HL-60 (cell line): ENCODE measurements around the gene GALNT12.

Source experiments
- DNase-seq, 2 experiments: peaks; one replicate each; pipeline ENCODE4 v3.0.0-alpha.2; 2010 to 2020; ENCODE audit warnings: low read depth in 1 of 2, low spot score in 1 of 2
- H3K27ac ChIP-seq: fragments of 250-450 bp; sonication (Bioruptor Pico); replicated peaks from 2 replicates; pipeline ENCODE4 v1.5.1; 2020; ENCODE audit warnings: mild to moderate bottlenecking, moderate library complexity
- H3K27me3 ChIP-seq: fragments of 250-450 bp; sonication (Bioruptor Pico); 2 replicates; pipeline ENCODE4 v1.5.1; 2021; ENCODE audit warnings: mild to moderate bottlenecking, moderate library complexity; ENCODE audit not compliant: insufficient read depth, poor library complexity, severe bottlenecking
- H3K4me3 ChIP-seq: replicated peaks from 2 replicates; pipeline ENCODE4 v1.5.1; 2011; ENCODE audit warnings: mild to moderate bottlenecking, control low read depth, low read length; ENCODE audit not compliant: insufficient read depth
- GABPA ChIP-seq: IDR thresholded peaks from 2 replicates; pipeline ENCODE4 v1.6.1; 2012; ENCODE audit warnings: low read depth
- POLR2AphosphoS5 ChIP-seq: IDR thresholded peaks from 2 replicates; pipeline ENCODE4 v1.6.1; 2012; ENCODE audit warnings: low read depth
- SPI1 ChIP-seq: IDR thresholded peaks from 2 replicates; pipeline ENCODE4 v1.6.1; 2012; ENCODE audit warnings: low read depth, mild to moderate bottlenecking, borderline replicate concordance
- long read RNA-seq: library from polyadenylated mRNA; unstranded; transcript quantifications from one replicate; pipeline ENCODE4 v2.0.0, GENCODE V29; 2020
- TF ChIP-seq, protein P1 (sequence below): IDR thresholded peaks from 2 replicates; pipeline ENCODE4 v1.6.1; 2012; ENCODE audit warnings: low read depth; ENCODE audit not compliant: insufficient replicate concordance
- TF ChIP-seq, protein P2 (sequence below): IDR thresholded peaks from one replicate; pipeline ENCODE4 v1.5.1; 2011; ENCODE audit warnings: low read length, control low read depth, inconsistent platforms; ENCODE audit not compliant: insufficient read depth

Gene GALNT12, protein sequence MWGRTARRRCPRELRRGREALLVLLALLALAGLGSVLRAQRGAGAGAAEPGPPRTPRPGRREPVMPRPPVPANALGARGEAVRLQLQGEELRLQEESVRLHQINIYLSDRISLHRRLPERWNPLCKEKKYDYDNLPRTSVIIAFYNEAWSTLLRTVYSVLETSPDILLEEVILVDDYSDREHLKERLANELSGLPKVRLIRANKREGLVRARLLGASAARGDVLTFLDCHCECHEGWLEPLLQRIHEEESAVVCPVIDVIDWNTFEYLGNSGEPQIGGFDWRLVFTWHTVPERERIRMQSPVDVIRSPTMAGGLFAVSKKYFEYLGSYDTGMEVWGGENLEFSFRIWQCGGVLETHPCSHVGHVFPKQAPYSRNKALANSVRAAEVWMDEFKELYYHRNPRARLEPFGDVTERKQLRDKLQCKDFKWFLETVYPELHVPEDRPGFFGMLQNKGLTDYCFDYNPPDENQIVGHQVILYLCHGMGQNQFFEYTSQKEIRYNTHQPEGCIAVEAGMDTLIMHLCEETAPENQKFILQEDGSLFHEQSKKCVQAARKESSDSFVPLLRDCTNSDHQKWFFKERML
- long read RNA-seq: 0 reads

DNA sequence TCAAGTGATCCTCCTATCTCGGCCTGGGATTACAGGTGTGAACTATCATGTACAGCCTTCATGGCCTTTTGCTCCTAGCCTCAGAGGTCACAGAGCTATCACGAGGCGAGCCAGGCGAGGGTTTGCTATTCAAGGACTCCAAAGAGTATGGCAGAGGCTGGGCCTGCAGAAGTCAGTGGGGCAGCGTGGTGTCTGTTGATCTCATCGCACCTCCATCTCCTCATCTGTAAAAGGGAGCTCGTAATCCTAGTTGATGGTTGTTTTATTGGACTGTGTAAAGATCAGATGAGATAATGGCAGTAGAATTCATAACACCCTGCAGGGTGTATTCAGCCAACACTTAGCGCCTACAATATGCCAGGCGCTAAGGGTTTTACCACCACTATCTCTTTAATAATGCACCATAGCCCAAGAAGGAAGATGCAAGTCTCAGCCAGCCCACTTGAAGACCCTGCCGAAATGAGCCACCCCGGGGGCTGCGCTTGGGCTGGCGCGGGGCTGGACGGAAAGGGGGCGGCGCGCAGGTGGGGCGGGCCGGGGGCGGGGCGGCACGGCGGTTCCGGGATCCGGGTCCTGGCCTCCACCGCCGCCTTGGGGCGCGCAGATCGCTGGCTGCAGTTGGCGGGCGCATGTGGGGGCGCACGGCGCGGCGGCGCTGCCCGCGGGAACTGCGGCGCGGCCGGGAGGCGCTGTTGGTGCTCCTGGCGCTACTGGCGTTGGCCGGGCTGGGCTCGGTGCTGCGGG, at the start of gene GALNT12:
Gene GALNT12 (plus strand): TSS at position 601 of the 744 bp plus-strand sequence. CDS start 29 bp downstream, at position 630.
- Histone ChIP-seq H3K4me3 (peak within 1 kb of the TSS; percentile 46), H3K27me3 (peaks cover 40% of the 10 kb centered on the region), H3K27ac (no peak within 1 kb of the TSS)
- TF ChIP-seq SPI1 (no peak), POLR2AphosphoS5 (no peak), GABPA (no peak)
- TF ChIP-seq, protein P1, sequence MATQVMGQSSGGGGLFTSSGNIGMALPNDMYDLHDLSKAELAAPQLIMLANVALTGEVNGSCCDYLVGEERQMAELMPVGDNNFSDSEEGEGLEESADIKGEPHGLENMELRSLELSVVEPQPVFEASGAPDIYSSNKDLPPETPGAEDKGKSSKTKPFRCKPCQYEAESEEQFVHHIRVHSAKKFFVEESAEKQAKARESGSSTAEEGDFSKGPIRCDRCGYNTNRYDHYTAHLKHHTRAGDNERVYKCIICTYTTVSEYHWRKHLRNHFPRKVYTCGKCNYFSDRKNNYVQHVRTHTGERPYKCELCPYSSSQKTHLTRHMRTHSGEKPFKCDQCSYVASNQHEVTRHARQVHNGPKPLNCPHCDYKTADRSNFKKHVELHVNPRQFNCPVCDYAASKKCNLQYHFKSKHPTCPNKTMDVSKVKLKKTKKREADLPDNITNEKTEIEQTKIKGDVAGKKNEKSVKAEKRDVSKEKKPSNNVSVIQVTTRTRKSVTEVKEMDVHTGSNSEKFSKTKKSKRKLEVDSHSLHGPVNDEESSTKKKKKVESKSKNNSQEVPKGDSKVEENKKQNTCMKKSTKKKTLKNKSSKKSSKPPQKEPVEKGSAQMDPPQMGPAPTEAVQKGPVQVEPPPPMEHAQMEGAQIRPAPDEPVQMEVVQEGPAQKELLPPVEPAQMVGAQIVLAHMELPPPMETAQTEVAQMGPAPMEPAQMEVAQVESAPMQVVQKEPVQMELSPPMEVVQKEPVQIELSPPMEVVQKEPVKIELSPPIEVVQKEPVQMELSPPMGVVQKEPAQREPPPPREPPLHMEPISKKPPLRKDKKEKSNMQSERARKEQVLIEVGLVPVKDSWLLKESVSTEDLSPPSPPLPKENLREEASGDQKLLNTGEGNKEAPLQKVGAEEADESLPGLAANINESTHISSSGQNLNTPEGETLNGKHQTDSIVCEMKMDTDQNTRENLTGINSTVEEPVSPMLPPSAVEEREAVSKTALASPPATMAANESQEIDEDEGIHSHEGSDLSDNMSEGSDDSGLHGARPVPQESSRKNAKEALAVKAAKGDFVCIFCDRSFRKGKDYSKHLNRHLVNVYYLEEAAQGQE: no peak
- TF ChIP-seq, protein P2, sequence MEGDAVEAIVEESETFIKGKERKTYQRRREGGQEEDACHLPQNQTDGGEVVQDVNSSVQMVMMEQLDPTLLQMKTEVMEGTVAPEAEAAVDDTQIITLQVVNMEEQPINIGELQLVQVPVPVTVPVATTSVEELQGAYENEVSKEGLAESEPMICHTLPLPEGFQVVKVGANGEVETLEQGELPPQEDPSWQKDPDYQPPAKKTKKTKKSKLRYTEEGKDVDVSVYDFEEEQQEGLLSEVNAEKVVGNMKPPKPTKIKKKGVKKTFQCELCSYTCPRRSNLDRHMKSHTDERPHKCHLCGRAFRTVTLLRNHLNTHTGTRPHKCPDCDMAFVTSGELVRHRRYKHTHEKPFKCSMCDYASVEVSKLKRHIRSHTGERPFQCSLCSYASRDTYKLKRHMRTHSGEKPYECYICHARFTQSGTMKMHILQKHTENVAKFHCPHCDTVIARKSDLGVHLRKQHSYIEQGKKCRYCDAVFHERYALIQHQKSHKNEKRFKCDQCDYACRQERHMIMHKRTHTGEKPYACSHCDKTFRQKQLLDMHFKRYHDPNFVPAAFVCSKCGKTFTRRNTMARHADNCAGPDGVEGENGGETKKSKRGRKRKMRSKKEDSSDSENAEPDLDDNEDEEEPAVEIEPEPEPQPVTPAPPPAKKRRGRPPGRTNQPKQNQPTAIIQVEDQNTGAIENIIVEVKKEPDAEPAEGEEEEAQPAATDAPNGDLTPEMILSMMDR: no peak
- no peak for DNase-seq

DNA sequence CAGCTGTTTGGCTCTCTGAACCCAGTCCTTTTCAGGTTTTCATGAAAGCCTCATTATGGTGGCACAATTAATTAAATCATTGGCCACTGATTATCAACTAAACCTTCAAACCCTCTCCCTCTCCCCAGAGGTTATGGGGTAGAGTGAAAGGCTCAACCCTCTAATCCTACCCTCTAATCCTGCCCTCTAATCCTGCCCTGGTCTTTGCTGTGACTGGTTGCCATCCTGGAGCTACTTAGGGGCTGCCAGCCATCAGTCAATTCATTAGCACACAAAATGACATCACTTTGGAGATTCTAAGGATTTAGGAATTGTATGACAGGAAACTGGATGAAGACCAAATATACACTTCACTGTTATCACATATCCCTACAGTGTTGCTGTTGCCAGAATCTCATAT, 47.2 kb upstream of the GALNT12 start:
- Histone ChIP-seq H3K27me3 (no peaks in the 10 kb centered on the region), H3K4me3 (no peak overlapping the region), H3K27ac (no peak overlapping the region)
- TF ChIP-seq GABPA: no peak
- no peak for DNase-seq

DNA sequence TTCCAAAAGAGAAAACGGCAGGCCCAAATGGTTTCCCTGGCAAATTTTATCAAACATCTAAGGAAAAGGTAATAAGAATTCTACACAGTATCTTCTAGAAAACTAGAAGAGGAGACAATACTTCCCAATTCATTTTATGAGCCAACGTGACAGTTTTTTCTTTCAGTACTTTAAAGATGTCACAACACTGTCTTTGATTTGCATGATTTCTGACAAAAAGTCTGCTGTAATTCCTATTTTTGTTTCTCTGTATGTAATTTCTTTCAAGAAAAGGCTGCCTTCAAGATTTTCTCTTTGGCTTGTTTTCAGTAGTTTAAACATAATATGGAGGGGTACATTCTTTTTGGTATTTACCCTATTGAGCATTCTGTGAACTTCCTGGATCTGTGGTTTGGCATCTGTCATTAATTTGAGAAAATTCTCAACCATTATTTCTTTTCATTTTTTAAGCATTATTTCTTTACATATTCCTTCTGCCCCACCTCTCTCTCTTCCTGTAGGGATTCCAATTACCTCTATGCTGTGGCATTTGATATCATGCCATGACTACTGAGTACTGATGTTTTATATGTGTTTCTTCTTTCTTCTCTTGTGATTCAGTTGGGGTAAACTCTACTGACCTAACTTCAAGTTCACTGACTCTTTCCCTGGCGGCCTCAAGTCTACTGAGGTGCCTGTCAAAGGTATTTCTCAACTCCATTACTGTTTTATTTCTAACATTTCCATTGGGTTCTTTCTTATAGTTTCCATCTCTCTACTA, 43.3 kb upstream of the GALNT12 start:
- TF ChIP-seq GABPA (no peak), SPI1 (no peak), POLR2AphosphoS5 (no peak)
- TF ChIP-seq, protein P1: no peak
- TF ChIP-seq, protein P2: no peak
- DNase-seq: no peak
- H3K27ac ChIP-seq: no peak overlapping the region
- H3K4me3 ChIP-seq: no peak overlapping the region
- H3K27me3 ChIP-seq: no peaks in the 10 kb centered on the region

DNA sequence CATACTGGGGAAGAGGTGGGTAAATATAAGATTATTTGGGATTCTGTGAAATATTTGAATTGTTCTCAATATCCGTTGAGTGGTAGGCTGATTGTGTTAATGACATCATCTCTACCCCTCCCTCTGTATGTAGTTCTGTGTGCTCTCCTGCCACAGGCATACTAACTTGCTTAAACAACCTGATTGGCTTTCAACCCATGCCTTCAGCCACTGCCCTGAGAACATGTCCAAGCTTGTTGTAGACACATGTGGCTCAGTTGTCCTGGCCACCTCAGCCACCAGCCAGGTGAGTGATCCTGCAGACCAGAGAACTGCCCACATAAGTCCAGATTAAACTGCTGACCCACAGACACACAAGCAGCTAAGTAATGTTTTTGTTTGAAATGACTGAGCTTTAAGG, 42.2 kb upstream of the GALNT12 start:
- no peak for DNase-seq
- H3K4me3 ChIP-seq: no peak overlapping the region
- no peak overlapping the region for H3K27ac ChIP-seq
- TF ChIP-seq SPI1: no peak
- TF ChIP-seq, protein P1: no peak
- no peak for TF ChIP-seq GABPA
- no peak for TF ChIP-seq POLR2AphosphoS5
- TF ChIP-seq, protein P2: no peak
- H3K27me3 ChIP-seq: no peaks in the 10 kb centered on the region
